HCT116 (cell line): Measurements from ENCODE around the gene SLX1A. TPM values are rescaled to one million over a fixed set of nuclear protein-coding genes. Genes with fewer than 3 reads are reported as not detected.

ENCODE experiments used
- ATAC-seq: fragments of 200-7000 bp; cut with Tn5 transposase; 2 replicates; pipeline ENCODE4 v1.9.1; 2020; ENCODE audit warnings: mild to moderate bottlenecking, moderate library complexity
- BruUV-seq: library from RNA; stranded (reverse); fragments of 400-500 nt; replicated peaks from 2 replicates; lab custom pipeline; 2021; lab: Mats Ljungman, UMichigan
- CTCF ChIA-PET: fragments of 300-600 bp; sonication (Branson Sonifier 250); formaldehyde crosslinking; loops from one replicate; lab custom pipeline; 2021; ENCODE audit warnings: antibody characterized with exemption; lab: Charles Lee
- POLR2A ChIA-PET: fragments of 300-600, 350-600 bp; sonication (Branson Sonifier 250); formaldehyde crosslinking; loops from one replicate; lab custom pipeline; 2021; ENCODE audit warnings: antibody characterized with exemption; lab: Charles Lee
- RAD21 ChIA-PET, 2 experiments: fragments of 300-600 bp; sonication (Branson Sonifier 250); formaldehyde crosslinking; loops; one replicate each; lab custom pipeline; 2023; ENCODE audit warnings: low total read pairs in 2 of 2; ENCODE audit not compliant: uncharacterized antibody in 2 of 2, unreplicated experiment in 2 of 2, low non-redundant PET in 1 of 2; lab: Charles Lee
- DNase-seq: peaks from one replicate; pipeline ENCODE4 v3.0.0-alpha.2; 2010; ENCODE audit warnings: low read depth, low spot score
- H2AFZ ChIP-seq: fragments of 200-600 bp; shearing (Covaris generic), sonication (generic); 2 replicates; pipeline ENCODE4 v1.6.1; 2017; ENCODE audit warnings: low read depth, mixed run types, mixed read lengths, antibody characterized with exemption, low read length; ENCODE audit not compliant: poor library complexity, severe bottlenecking
- H3K27ac ChIP-seq: 2 replicates; pipeline ENCODE4 v1.5.1; 2012; ENCODE audit warnings: low read depth, low read length
- H3K27me3 ChIP-seq: fragments of 200-600 bp; sonication (generic); 2 replicates; pipeline ENCODE4 v1.6.1; 2016; ENCODE audit warnings: mixed run types, low read length, mixed read lengths; ENCODE audit not compliant: insufficient read depth
- H3K36me3 ChIP-seq, 2 experiments: fragments of 200-500 bp in 1 of 2; fragments of 200-600 bp in 1 of 2; sonication (Bioruptor generic) in 1 of 2; sonication (generic) in 1 of 2; 2 replicates each; pipeline versions ENCODE4 v1.5.1 to v1.6.1; 2014 to 2016; ENCODE audit warnings: low read length in 2 of 2, inconsistent platforms in 1 of 2, mixed read lengths in 1 of 2, mixed run types in 1 of 2; ENCODE audit not compliant: insufficient read depth in 2 of 2, control insufficient read depth in 1 of 2
- H3K4me1 ChIP-seq, 2 experiments: fragments of 200-600 bp in 1 of 2; sonication (generic) in 1 of 2; 2 replicates each; pipeline versions ENCODE4 v1.5.1 to v1.6.1; 2012 to 2017; ENCODE audit warnings: low read length in 2 of 2, inconsistent platforms in 1 of 2, mild to moderate bottlenecking in 1 of 2, mixed read lengths in 1 of 2, mixed run types in 1 of 2, moderate library complexity in 1 of 2; ENCODE audit not compliant: insufficient read depth in 2 of 2, control insufficient read depth in 1 of 2
- H3K4me2 ChIP-seq: fragments of 200-600 bp; sonication (generic); 2 replicates; pipeline ENCODE4 v1.6.1; 2017; ENCODE audit warnings: mixed run types, low read length, mixed read lengths
- H3K4me3 ChIP-seq, 2 experiments: fragments of 200-600 bp in 1 of 2; sonication (generic) in 1 of 2; replicated peaks in 1 of 2; 2 replicates each; pipeline ENCODE4 v1.5.1; 2011 to 2016; ENCODE audit warnings: low read length in 2 of 2, control low read depth in 1 of 2, low read depth in 1 of 2, mild to moderate bottlenecking in 1 of 2, mixed read lengths in 1 of 2, mixed run types in 1 of 2
- H3K79me2 ChIP-seq: fragments of 200-600 bp; sonication (generic); 2 replicates; pipeline ENCODE4 v1.6.1; 2017; ENCODE audit warnings: mild to moderate bottlenecking, mixed run types, low read length, moderate library complexity, mixed read lengths; ENCODE audit not compliant: insufficient read depth
- H3K9ac ChIP-seq: fragments of 200-600 bp; sonication (generic); 2 replicates; pipeline ENCODE4 v1.6.1; 2016; ENCODE audit warnings: low read length, mixed read lengths
- H3K9me2 ChIP-seq: fragments of 200-600 bp; sonication (generic), shearing (Covaris generic); 2 replicates; pipeline ENCODE4 v1.6.1; 2017; ENCODE audit warnings: mixed run types, mild to moderate bottlenecking, moderate library complexity; ENCODE audit not compliant: insufficient read depth
- H3K9me3 ChIP-seq, 2 experiments: fragments of 200-500 bp in 1 of 2; fragments of 200-600 bp in 1 of 2; sonication (Bioruptor generic) in 1 of 2; sonication (generic) in 1 of 2; 2 replicates each; pipeline ENCODE4 v1.6.1; 2014 to 2017; ENCODE audit warnings: low read length in 2 of 2, mixed read lengths in 2 of 2, inconsistent platforms in 1 of 2, low read depth in 1 of 2, mild to moderate bottlenecking in 1 of 2, mixed run types in 1 of 2, moderate library complexity in 1 of 2; ENCODE audit not compliant: control insufficient read depth in 1 of 2, insufficient read depth in 1 of 2
- H4K20me1 ChIP-seq: fragments of 200-600 bp; sonication (generic), shearing (Covaris generic); 2 replicates; pipeline ENCODE4 v1.6.1; 2017; ENCODE audit warnings: mixed run types, mild to moderate bottlenecking, moderate library complexity; ENCODE audit not compliant: insufficient read depth
- CBX3 ChIP-seq: IDR thresholded peaks from 2 replicates; pipeline ENCODE4 v1.6.1; 2012; ENCODE audit warnings: low read depth
- CTCF ChIP-seq, 3 experiments: fragments of 200-600 bp in 1 of 3; sonication (generic) in 1 of 3; IDR thresholded peaks in 2 of 3; conservative IDR thresholded peaks in 1 of 3; 2 replicates each; pipeline ENCODE4 v1.5.1; 2012 to 2017; ENCODE audit warnings: low read depth in 2 of 3, low read length in 2 of 3, antibody characterized with exemption in 1 of 3, borderline replicate concordance in 1 of 3, control low read depth in 1 of 3, mild to moderate bottlenecking in 1 of 3, mixed read lengths in 1 of 3, mixed run types in 1 of 3, moderate library complexity in 1 of 3; ENCODE audit not compliant: insufficient read depth in 1 of 3
- ELF1 ChIP-seq: IDR thresholded peaks from 2 replicates; pipeline ENCODE4 v1.6.1; 2012; ENCODE audit warnings: low read depth, borderline replicate concordance
- EZH2 ChIP-seq: fragments of 200-600 bp; sonication (generic); IDR thresholded peaks from 2 replicates; pipeline ENCODE4 v1.6.1; 2017; ENCODE audit warnings: antibody characterized with exemption, mixed run types
- RAD21 ChIP-seq: IDR thresholded peaks from 2 replicates; pipeline ENCODE4 v1.6.1; 2012; ENCODE audit warnings: low read depth, mild to moderate bottlenecking
- REST ChIP-seq: IDR thresholded peaks from 2 replicates; pipeline ENCODE4 v1.6.1; 2012; ENCODE audit warnings: low read depth
- SIN3A ChIP-seq: IDR thresholded peaks from 2 replicates; pipeline ENCODE4 v1.6.1; 2012; ENCODE audit warnings: low read depth
- ZBTB33 ChIP-seq: IDR thresholded peaks from 2 replicates; pipeline ENCODE4 v1.6.1; 2011; ENCODE audit warnings: mild to moderate bottlenecking, low read length, moderate library complexity; ENCODE audit not compliant: insufficient replicate concordance; ENCODE audit errors: extremely low read depth
- intact Hi-C: fragments of 100-400 bp; cut with micrococcal nuclease; formaldehyde crosslinking; loops from 2 replicates; pipeline ENCODE4 v1.10.0; 2022
- total RNA-seq: library from RNA; stranded (reverse); gene quantifications from one replicate; pipeline ENCODE4 v1.2.1, GENCODE V29; 2021; ENCODE audit not compliant: unreplicated experiment

The SLX1A gene
- total RNA-seq, 1 experiment from 2014 or later: 48.3 TPM

- TF ChIP-seq REST (no peak), RAD21 (no peak), ZBTB33 (no peak), CTCF (IDR thresholded peaks at IDR 0.05 in 2 of 3, conservative IDR thresholded peaks at IDR 0.05 in 1 of 3; ENCODE audit: borderline replicate concordance in 1 of 3, insufficient read depth in 1 of 3, low read depth in 2 of 3, low read length in 2 of 3) (no peak)
Measured at GRCh38 chr16:30155188-30155587, 38.5 kb upstream of the SLX1A start (continued).

DNA sequence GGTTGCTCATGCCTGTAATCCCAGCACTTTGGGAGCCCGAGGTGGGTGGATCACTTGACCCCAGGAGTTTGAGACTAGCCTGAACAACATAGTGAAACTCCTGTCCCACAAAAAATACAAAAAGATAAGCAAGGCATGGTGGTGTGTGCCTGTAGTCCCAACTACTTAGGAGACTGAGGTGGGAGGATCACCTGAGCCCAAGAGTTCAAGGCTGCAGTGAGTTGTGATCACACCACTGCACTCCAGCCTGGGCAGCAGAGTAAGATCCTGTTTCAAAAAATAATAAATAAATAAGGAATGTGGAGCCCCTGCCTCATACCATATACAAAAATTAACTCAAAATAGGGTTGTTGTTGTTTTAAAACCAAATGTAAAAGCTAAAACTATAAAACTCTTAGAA is 36.5 kb upstream of the SLX1A start:
- no peak for ATAC-seq
- H3K27me3 ChIP-seq: no peaks in the 10 kb centered on the region
- no peaks in the 10 kb centered on the region for H3K9me3 ChIP-seq
- no peak for TF ChIP-seq RAD21
- no peak for TF ChIP-seq REST
- TF ChIP-seq EZH2: no peak
- TF ChIP-seq CBX3: no peak
- no peak for TF ChIP-seq SIN3A
- TF ChIP-seq ELF1: no peak
- TF ChIP-seq, all 23 proteins: peak for 0
- Histone ChIP-seq H3K79me2 (no peaks in the 10 kb centered on the region), H3K4me1 (no peaks in the 10 kb centered on the region), H2AFZ (no peak overlapping the region), H3K36me3 (no peaks in the 10 kb centered on the region), H3K9ac (no peak overlapping the region), H3K9me2 (no peaks in the 10 kb centered on the region), H4K20me1 (no peaks in the 10 kb centered on the region), H3K27ac (no peak overlapping the region), H3K4me2 (no peak overlapping the region), H3K4me3 (no peak overlapping the region)
- POLR2A ChIA-PET: no interaction called here
- CTCF ChIA-PET: no interaction called here
- RAD21 ChIA-PET: no interaction called here
- no peak for DNase-seq
- no TSS peak for BruUV-seq
- intact Hi-C loops: no loop called here
